GM18511 (cell line): ENCODE data around the gene KCNJ4.
"Not testable (repeated sequence)": the region's sequence is repeated elsewhere in the genome, so short reads cannot be mapped to it uniquely, and the experiment has no call there.

Source experiments
- ATAC-seq: cut with Tn5 transposase; IDR thresholded peaks from one replicate; pipeline ENCODE4 v1.9.1; 2021; ENCODE audit warnings: mild to moderate bottlenecking, moderate library complexity; ENCODE audit not compliant: unreplicated experiment

Gene KCNJ4

GRCh38 chr22:38388506-38389427 is 66.2 kb downstream of the KCNJ4 start:
- ATAC-seq, result not testable (repeated sequence)

- ATAC-seq, result not testable (repeated sequence)
These were observed 68.1 kb downstream of the KCNJ4 start for GRCh38 chr22:38386918-38387317.

- no peak for ATAC-seq
These were observed 71.6 kb downstream of the KCNJ4 start for GRCh38 chr22:38383417-38383816.

GRCh38 chr22:38381371-38381770 is 73.6 kb downstream of the KCNJ4 start:
- ATAC-seq, result not testable (repeated sequence)
